Retina (tissue), 1 donor: Measurements from ENCODE around the gene PLA2G4F.

Experiments
- DNase-seq: peaks from one replicate; pipeline ENCODE4 v3.0.0-alpha.2; 2016

Gene PLA2G4F

GRCh38 chr15:42163947-42164550 lies 7.6 kb upstream of the PLA2G4F start:
- DNase-seq, result no peak

DNA sequence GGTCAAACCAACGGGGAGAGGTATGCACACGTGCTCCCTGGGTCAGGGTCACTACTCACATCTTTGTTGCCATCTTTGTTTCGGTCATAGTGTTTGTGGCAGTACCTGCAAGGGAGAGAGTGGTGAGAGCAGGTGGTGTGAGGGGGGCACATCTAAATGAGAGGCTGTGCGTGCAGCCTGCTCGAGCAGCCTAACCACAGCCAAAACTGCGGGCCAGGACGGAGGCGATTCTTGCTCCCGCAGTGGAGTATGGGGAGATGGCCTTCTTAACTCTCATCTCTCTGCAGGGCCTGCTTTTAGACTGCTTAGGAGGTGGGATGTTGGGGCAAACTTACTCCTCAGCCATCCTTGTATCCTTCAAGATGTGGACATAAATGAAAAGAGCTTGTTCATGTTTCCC lies 6.9 kb upstream of the PLA2G4F start:
- DNase-seq, result no peak

- DNase-seq, result no peak
Observed at GRCh38 chr15:42160136-42160535, 3.7 kb upstream of the PLA2G4F start.

GRCh38 chr15:42159381-42160015 lies 3.1 kb upstream of the PLA2G4F start:
- no peak for DNase-seq

DNA sequence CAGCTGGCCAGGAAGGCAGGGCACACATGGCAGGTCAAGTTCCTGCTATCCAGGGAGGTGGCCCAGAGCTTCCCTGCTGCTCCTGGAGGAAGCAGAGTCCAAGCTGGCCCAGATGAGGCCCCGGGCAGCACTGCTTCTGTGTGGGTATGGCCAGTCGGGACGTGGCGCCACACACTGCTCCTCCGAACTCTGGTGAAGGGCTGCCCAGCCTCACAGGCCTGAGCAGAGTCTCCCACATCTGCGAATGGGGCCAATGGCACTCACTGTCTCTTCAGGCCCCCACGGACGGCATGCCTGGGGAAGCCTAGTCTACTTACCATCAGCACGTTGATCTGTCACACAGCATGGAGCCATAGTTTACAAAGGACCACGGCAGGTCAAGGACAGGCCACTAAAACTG lies 2.5 kb upstream of the PLA2G4F start:
- DNase-seq, result no peak

DNA sequence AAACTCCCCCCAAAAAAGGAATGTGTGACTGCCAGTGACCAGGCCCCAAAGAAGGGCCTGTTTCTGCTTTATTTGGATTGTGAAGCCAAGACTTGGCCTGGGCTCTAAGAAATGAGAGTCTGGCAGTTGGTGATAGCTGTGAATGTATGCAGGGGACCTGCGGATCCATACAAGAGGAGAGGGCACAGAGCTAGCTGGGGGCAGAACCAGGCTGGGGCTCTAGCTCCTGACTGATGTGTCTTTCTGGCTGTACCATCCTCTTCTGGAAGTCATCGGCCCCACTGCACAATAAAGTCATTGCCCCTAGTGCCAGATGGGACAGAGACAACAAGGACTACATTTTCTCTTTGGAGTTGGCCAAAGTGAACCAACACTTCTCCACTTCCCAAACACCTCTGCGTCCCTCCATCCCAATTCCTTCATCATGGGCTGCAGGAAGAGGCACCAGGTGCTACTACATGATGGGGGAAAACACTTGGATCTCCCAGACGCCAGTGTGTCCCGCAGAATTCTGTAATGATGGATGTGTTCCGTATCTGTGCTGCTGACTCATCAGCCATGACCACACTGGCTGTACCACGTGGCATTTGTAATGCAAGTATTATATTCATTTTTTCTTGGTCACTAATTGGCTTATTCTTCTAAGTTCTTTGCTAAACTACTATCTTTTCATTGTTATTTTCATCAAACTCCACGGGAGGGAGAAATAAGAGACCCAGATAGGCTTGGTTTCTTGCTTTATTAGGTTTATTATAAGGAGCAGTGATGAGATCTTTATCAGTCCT lies 1.7 kb upstream of the PLA2G4F start:
- DNase-seq, result no peak

DNA sequence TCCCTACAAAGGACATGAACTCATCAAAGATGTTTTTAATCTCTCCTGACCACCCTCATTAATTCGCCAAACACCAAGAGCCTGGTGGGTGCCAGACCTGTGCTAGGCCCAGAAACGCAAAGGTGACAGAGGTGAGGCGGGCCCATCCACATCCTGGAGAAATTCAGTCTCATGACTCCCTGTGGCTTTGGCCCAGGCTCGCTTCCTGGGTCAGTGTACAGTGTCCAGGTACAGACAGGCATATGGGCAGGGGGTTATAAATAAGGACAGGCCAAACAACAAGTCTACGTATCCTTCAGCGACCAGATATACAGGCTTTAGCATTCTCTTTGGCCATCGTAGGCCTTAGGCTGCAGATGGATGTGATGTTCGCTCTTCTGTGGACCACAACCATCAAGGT lies 945 bp upstream of the PLA2G4F start:
- DNase-seq, result no peak

DNA sequence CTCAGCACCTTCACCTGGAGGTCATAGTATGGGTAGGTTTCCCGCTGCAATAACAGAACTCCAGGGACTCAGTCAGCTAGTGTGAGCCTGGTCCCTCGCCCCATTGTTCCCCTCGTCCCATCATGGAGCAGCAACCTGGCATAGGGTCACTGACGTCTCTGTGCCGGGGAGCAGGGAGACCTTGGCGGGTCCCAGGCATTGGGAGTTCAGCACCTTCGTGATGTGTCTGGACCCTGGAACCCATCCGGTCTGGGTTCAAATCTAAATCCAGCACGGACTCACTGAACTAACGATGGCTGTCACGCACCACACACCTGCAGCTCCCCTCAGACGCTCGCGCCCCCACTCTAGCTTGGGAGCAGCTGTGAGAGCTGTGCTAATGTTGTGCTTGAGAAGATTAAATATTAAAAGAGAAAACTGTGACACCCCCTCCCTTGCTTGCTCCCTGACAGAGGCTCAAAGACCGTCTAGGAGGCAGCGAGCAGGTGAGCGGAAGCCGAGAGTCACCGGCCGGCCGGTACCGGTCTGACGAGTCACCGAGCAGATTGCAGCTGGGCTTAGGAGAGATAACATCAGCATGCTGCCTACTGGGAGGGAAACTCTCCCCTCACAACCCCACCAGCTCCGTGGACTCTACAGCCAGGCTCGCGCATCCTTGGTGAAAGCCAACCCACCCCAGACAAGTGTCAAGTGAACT lies 742 bp downstream of the PLA2G4F start:
- DNase-seq, result no peak

GRCh38 chr15:42154956-42155355 lies 1.5 kb downstream of the PLA2G4F start:
- no peak for DNase-seq

GRCh38 chr15:42154212-42154941 lies 2.1 kb downstream of the PLA2G4F start:
- no peak for DNase-seq

- no peak for DNase-seq
Observed at GRCh38 chr15:42153874-42154211, 2.6 kb downstream of the PLA2G4F start.

DNA sequence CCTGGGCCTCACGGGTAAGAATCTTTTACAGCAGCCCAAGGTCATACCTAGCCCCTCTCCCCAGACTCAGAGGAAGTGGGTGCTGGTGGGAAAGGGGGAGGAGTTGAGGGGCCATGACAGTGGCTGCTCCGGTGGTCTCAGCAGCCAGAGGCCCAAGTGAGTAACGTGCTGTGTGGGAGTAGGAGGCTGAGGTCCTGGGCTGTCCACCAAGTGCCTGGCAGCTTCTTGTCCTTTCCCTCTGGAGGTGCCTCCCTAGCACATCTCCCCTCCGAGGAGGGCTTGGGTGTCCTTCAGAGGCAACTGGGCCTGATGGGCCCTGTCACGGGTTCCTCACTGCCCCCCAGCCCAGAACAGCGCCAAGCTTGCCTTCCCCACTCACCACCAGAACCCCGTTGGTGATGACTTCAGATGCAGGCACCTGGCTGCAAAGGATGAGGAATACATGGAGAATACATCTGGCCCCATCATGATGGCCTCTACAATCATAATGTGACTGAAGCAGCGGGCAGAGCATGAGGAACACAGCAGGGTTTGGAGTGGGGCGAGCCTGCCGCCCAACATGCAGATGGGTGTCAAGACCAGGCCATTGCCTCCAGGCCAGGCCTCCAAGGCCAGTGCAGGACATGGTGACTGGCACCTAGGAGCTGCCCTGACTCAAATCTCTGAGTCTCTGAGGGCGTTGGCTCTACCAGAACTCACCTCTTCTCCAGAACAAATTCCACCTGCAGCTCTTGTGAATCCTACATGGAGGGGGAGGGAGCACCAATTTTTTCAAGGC lies 3.3 kb downstream of the PLA2G4F start:
- no peak for DNase-seq

- no peak for DNase-seq
Observed at GRCh38 chr15:42152196-42152920, 4.1 kb downstream of the PLA2G4F start.

- DNase-seq, result no peak
Observed at GRCh38 chr15:42151736-42152135, 4.7 kb downstream of the PLA2G4F start.

- no peak for DNase-seq
Observed at GRCh38 chr15:42151141-42151561, 5.3 kb downstream of the PLA2G4F start.

DNA sequence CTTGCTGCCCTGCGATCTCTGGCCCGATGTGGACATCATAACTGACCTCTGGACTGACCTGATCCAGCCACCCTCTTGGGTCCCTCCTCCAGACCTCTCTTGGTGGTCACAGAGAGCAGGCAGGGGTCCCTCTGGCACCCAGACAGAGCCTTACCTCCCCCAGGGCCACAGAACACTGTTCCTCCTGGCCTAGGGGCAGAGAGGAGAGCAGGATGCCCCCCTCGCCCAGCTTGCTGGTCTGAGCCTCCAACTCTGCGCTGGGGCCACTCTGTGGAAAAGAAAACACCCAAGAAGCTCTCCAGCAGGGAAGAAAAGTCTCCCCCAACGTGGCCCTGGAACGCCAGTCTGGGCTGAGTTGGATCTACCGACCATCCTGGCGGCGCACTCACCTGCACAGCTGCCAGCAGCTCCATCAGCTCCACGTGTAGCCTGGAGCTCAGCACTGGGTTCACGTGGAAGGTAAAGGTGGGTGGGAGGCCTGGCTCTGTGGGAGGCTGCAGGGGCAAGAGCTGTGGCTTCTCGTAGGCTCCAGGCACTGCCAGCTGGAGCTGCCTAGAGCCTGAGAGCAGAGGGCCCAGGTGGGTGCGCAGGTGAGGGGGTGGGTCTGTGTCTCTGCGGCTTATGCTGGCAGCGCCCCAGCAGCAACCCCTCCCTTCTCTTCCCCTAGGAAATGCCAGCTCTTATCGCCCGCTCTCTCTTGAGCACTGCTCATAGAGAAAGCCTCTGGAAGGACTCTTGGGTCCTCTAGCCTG lies 6.0 kb downstream of the PLA2G4F start:
- DNase-seq, result no peak

DNA sequence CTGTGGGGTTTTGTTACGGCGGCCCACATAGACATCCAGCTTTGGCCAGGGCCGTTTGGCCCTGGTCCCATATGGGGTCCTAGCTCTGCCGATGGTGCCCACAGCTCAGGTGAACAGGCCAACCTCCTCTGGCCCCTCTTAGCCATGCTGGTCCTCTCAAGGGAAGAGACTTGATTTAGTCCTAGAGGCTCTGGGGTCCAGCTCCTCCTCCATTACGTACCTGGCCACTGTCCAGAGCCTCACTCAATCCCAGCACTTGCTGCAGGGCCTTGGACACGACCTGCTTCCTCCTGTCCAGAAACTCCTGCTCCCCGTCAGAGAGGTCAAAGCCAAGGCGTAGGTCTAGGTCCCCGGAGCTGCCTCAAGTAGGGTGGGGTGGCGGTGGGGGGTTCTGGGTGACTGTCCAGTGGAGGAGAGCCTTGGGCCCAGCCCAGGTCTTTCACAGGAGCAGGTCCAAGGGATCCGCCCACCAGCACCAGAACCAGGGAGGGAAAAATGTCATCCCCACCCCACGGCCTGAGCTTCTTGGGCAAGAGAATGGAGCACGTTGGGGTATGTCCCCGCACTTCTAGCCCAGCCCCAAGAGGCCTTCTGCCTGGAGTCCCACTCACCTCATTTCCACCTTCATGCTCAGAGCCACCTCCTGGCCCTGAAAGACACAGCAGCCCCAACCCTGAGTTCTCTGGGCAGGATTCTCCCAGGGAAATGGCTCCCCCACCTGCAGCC lies 6.8 kb downstream of the PLA2G4F start:
- no peak for DNase-seq

- no peak for DNase-seq
Observed at GRCh38 chr15:42148808-42149492, 7.5 kb downstream of the PLA2G4F start.

DNA sequence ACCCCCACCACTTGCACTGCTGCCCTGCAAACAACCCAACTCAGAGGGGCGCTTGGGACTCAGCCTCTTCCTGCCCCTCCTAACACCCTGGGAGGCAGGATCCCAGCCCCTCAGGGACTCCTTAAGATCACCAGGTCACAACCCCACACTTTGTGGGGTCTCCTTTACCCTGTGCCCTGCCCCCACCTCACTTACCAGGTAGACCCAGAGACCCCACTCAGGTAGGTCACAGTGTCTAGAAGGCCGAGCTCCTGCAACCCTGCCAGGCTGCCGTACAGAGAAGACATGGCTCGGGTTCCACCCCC lies 9.1 kb downstream of the PLA2G4F start:
- no peak for DNase-seq
